Right atrium auricular region (tissue), 2 donors: ENCODE measurements around the gene FAM117B. TPM values are rescaled to one million over a fixed set of nuclear protein-coding genes. Genes with fewer than 3 reads are reported as not detected.
"Not testable (repeated sequence)": the region's sequence is repeated elsewhere in the genome, so short reads cannot be mapped to it uniquely, and the experiment has no call there.

Source experiments
- DNase-seq: peaks from one replicate; pipeline ENCODE4 v3.0.0-alpha.2; 2019; ENCODE audit warnings: low spot score
- H3K27ac ChIP-seq, 2 donors: fragments of 200-600 bp; sonication (generic); 1 replicate in 1 of 2; 2 replicates in 1 of 2; pipeline ENCODE4 v1.5.1; 2016 to 2019
- H3K27me3 ChIP-seq, 2 donors: fragments of 200-600 bp; sonication (generic); one replicate each; pipeline versions ENCODE4 v1.5.1 to v1.6.0; 2017 to 2019
- H3K36me3 ChIP-seq: fragments of 200-600 bp; sonication (generic); one replicate; pipeline ENCODE4 v1.5.1; 2016
- H3K4me1 ChIP-seq, 2 donors: fragments of 200-600 bp; sonication (generic); one replicate each; pipeline versions ENCODE4 v1.5.1 to v1.6.0; 2017 to 2019
- H3K4me3 ChIP-seq, 2 donors: fragments of 200-600 bp; sonication (generic); 1 replicate in 1 of 2; 2 replicates in 1 of 2; pipeline ENCODE4 v1.5.1; 2017 to 2019; ENCODE audit warnings: mild to moderate bottlenecking in 1 of 2, moderate library complexity in 1 of 2
- H3K9me3 ChIP-seq, 2 donors: fragments of 200-600 bp; sonication (generic); one replicate each; pipeline ENCODE4 v1.5.1; 2019
- total RNA-seq, 2 donors: library from RNA; depleted of rRNA; stranded (reverse); fragments of >200 nt; gene quantifications; one replicate each; pipeline ENCODE4 v1.1.0, GENCODE V29; 2016
- TF ChIP-seq, protein P1 (sequence below), 2 donors: fragments of 200-600 bp; sonication (generic); IDR thresholded peaks; one replicate each; pipeline ENCODE4 v1.5.1; 2019; ENCODE audit warnings: antibody characterized with exemption in 2 of 2

Gene FAM117B
- total RNA-seq, 2 donors from 2014 or later, result 3.3 to 5.2 TPM

DNA sequence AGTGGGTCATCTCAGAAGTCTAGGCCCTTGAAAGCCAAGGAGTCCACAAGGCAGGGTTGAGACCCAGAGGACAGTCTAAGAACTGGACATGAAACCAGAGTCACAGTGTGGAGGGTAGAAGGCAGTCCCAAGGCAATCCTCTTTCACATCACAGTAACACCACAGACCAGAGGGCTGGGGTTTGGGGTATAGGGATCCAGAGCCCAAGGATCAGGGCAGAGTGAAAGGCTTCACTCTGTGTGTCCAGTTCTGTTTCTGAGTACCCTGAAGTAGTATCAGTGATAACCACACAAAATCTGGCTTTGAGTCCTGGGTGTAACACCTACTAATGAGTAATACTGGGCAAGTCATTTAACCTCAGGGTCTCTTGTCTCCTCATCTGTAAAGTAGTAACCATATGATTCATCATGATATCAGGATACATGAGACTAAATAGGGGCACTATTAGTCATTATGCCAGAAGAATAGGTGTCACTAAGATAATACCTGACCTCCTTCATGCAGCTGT, 145.8 kb downstream of the FAM117B start:
- Histone ChIP-seq H3K4me3 (no peak overlapping the region), H3K9me3 (no peaks in the 10 kb centered on the region), H3K36me3 (peaks cover 5% of the 10 kb centered on the region), H3K4me1 (no peaks in the 10 kb centered on the region), H3K27me3 (no peaks in the 10 kb centered on the region), H3K27ac (no peak overlapping the region)
- no peak for DNase-seq
- TF ChIP-seq, protein P1, sequence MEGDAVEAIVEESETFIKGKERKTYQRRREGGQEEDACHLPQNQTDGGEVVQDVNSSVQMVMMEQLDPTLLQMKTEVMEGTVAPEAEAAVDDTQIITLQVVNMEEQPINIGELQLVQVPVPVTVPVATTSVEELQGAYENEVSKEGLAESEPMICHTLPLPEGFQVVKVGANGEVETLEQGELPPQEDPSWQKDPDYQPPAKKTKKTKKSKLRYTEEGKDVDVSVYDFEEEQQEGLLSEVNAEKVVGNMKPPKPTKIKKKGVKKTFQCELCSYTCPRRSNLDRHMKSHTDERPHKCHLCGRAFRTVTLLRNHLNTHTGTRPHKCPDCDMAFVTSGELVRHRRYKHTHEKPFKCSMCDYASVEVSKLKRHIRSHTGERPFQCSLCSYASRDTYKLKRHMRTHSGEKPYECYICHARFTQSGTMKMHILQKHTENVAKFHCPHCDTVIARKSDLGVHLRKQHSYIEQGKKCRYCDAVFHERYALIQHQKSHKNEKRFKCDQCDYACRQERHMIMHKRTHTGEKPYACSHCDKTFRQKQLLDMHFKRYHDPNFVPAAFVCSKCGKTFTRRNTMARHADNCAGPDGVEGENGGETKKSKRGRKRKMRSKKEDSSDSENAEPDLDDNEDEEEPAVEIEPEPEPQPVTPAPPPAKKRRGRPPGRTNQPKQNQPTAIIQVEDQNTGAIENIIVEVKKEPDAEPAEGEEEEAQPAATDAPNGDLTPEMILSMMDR (IDR thresholded peaks at IDR 0.05), result no peak

DNA sequence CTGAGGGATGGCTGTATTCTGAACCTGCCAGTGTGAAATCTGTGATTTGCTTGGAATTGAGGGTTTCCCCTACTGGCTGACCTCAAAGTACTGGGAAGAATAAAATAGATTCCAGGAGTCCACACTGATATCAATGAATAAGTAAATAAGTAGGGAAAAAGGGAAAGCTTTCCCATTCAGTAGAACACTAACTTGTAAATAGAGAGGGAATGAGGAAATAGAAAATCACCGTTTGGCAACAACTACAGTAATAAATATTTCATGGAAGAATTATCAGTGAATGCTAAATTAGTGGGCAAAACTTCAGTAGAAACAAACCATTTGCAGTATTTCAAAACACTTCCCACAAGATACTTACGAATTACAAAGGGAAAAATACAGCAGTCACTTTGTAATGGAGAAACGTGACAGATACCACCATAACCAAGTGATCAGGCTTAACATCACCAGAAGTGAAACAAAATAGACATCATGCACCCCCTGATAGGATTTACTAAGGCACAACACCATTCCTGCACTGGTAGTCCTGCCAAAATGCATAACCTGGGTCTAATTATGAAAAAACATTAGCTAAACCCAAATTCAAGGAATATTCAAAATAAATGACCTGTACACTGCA, 148.3 kb downstream of the FAM117B start:
- H3K4me1 ChIP-seq, result no peaks in the 10 kb centered on the region
- DNase-seq, result no peak
- peaks cover 8% of the 10 kb centered on the region for H3K36me3 ChIP-seq
- no peaks in the 10 kb centered on the region for H3K9me3 ChIP-seq
- TF ChIP-seq, protein P1 (IDR thresholded peaks at IDR 0.05), result no peak
- no peak overlapping the region for H3K27ac ChIP-seq
- H3K27me3 ChIP-seq, result no peaks in the 10 kb centered on the region
- no peak overlapping the region for H3K4me3 ChIP-seq

DNA sequence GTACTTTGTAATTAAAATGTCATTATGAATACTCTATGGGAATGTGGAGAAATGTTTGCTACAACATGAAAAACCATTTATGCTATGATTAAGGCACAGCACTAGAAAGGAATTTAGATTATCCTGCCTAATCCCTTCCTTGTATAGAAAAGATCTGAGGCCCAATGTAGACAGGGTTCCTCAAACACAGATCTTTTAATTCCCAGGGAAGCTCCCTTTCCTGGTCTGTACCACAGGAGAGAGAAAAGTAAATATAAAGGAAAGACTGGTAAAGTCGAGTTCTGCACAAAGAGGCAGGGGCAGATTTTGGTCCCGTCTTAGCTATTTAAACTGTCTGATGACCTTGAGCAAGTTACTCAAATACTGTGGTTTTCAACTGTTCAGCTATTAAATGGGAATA, 152.1 kb downstream of the FAM117B start:
- Histone ChIP-seq H3K27me3 (no peaks in the 10 kb centered on the region), H3K27ac (no peak overlapping the region), H3K4me1 (no peaks in the 10 kb centered on the region), H3K36me3 (peaks cover 13% of the 10 kb centered on the region), H3K9me3 (no peaks in the 10 kb centered on the region), H3K4me3 (no peak overlapping the region)
- TF ChIP-seq, protein P1 (IDR thresholded peaks at IDR 0.05), result no peak
- no peak for DNase-seq

DNA sequence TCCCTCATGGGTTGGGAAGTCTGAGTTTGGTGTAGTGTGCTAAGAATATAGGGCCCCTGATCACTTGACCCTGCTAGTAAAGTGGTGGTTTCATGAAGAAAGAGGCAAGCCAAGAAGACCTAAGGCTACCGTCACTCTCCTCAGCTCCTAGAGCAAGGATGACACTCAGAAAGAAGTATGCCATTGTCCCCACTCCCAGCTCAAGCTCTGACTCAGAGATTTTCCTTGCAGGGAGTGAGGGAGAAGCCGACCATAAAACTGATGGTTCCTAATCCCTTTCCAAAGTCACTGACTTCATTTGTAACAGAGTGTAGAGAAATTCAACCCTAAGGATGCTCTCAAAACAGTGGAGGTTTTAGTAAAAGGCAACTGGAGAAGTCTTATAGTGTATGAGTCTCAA, 155.9 kb downstream of the FAM117B start:
- DNase-seq, result no peak
- no peaks in the 10 kb centered on the region for H3K9me3 ChIP-seq
- no peak overlapping the region for H3K4me3 ChIP-seq
- peaks cover 13% of the 10 kb centered on the region for H3K36me3 ChIP-seq
- TF ChIP-seq, protein P1 (IDR thresholded peaks at IDR 0.05), result no peak
- H3K27me3 ChIP-seq, result no peaks in the 10 kb centered on the region
- no peaks in the 10 kb centered on the region for H3K4me1 ChIP-seq
- H3K27ac ChIP-seq, result no peak overlapping the region

DNA sequence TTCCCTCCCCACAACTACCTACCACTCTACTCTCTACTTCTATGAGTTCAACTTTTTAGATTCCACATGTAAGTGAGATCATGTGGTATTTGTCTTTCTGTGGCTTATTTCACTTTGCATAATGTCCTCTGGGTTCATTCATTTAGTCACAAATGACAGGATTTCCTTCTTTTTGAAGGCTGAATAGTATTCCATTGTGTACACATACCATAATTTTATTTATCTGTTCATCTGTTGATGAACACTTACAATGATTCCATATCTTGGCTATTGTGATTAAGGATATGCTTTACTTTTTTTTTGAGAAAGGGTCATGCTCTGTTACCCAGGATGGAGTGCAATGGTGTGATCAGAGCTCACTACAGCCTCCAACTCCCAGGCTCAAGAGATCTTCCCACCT, 163.2 kb downstream of the FAM117B start:
- Histone ChIP-seq H3K4me1 (no peaks in the 10 kb centered on the region), H3K27ac (no peak overlapping the region), H3K27me3 (no peaks in the 10 kb centered on the region), H3K9me3 (no peaks in the 10 kb centered on the region), H3K4me3 (no peak overlapping the region), H3K36me3 (no peaks in the 10 kb centered on the region)
- no peak for DNase-seq
- TF ChIP-seq, protein P1 (IDR thresholded peaks at IDR 0.05), result no peak

DNA sequence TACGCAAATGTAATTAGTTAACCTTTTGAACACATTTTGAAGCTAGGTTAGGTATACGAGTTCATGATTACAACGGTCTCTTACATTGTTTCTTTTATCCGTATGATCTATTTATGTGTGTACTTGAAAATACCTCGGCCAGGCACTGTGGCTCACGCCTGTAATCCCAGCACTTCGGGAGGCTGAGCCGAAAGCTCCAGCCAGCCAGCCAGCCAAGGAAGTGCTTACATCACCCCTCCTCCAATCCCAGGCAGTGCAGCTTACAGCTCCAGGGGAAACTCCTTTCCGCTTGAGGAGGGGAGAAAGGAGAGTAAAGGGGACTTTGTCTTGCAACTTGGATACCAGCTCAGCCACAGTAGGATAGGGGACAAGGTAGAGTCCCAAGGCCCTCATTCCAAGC, 171.1 kb downstream of the FAM117B start:
- DNase-seq, result peak; percentile 68
- not testable (repeated sequence) for H3K27me3 ChIP-seq, H3K9me3 ChIP-seq, H3K4me3 ChIP-seq, H3K36me3 ChIP-seq
- Histone ChIP-seq H3K4me1 (peaks cover 0 to 21% of the 10 kb centered on the region in 2 donors), H3K27ac (peak overlapping the region; percentile 21 to 49)

DNA sequence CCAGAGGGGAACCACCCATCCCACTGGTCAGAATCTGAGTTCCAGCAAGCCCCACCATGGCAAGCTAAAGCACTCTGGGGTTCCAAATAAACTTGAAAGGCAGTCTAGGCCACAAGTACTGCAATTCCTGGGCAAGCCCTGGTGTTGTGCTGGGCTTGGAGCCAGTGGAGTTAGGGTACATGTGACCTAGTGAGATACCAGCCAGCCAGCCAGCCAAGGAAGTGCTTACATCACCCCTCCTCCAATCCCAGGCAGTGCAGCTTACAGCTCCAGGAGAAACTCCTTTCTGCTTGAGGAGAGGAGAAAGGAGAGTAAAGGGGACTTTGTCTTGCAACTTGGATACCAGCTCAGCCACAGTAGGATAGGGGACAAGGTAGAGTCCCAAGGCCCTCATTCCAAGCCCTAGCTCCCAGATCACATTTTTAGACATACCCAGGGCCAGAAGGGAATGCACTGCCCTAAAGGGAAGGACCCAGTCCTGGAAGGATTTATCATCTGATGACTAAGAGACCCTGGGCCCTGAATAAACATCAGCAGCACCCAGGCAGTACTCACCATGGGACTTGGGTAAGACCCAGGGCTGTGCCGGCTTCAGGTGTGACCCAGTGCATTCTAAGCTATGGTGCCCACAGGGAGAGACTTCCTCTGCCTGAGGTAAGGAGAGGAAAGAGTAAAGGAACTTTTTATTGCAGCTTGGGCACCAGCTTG, 172.8 kb downstream of the FAM117B start:
- DNase-seq, result peak; percentile 93
- Histone ChIP-seq H3K4me1 (peaks cover 0 to 21% of the 10 kb centered on the region in 2 donors), H3K27ac (peak overlapping the region; percentile 49 to 62)
- not testable (repeated sequence) for H3K36me3 ChIP-seq, H3K4me3 ChIP-seq, H3K27me3 ChIP-seq, H3K9me3 ChIP-seq
